Coronary artery (tissue), 2 donors: ENCODE measurements around the gene RNF14.
"Not testable (repeated sequence)": the region's sequence is repeated elsewhere in the genome, so short reads cannot be mapped to it uniquely, and the experiment has no call there.

ENCODE experiments used
- DNase-seq: peaks from one replicate; pipeline ENCODE4 v3.0.0-alpha.2; 2017; ENCODE audit warnings: low spot score
- H3K27ac ChIP-seq, 2 donors: fragments of 200-600 bp; sonication (generic); one replicate each; pipeline ENCODE4 v1.5.1; 2016 to 2019
- H3K4me3 ChIP-seq: fragments of 200-600 bp; sonication (generic); 2 replicates; pipeline ENCODE4 v1.5.1; 2016; ENCODE audit warnings: mild to moderate bottlenecking, moderate library complexity
- CTCF ChIP-seq: fragments of 200-600 bp; sonication (generic); IDR thresholded peaks from one replicate; pipeline ENCODE4 v1.5.1; 2019; ENCODE audit warnings: antibody characterized with exemption

RNF14 gene

GRCh38 chr5:142023836-142024235, 54.9 kb downstream of the RNF14 start:
- Histone ChIP-seq H3K27ac (no peak overlapping the region), H3K4me3 (no peak overlapping the region)
- no peak for DNase-seq
- TF ChIP-seq CTCF = no peak

GRCh38 chr5:142024771-142025304, 55.9 kb downstream of the RNF14 start:
- DNase-seq = peak; percentile 94
- H3K4me3 ChIP-seq = peak overlapping the region; percentile 62
- peak overlapping the region; percentile 73 to 83 for H3K27ac ChIP-seq
- no peak for TF ChIP-seq CTCF

GRCh38 chr5:142025637-142026036, 56.7 kb downstream of the RNF14 start:
- H3K27ac ChIP-seq = peak overlapping the region in 1 of 2 donors; percentile 83
- no peak for TF ChIP-seq CTCF
- no peak for DNase-seq
- peak overlapping the region; percentile 62 for H3K4me3 ChIP-seq

GRCh38 chr5:142032150-142032549, 63.2 kb downstream of the RNF14 start:
- no peak for DNase-seq
- Histone ChIP-seq H3K27ac (no peak overlapping the region), H3K4me3 (no peak overlapping the region)
- TF ChIP-seq CTCF = no peak

GRCh38 chr5:142032747-142033631, 64.1 kb downstream of the RNF14 start:
- no peak for TF ChIP-seq CTCF
- no peak overlapping the region for H3K4me3 ChIP-seq
- H3K27ac ChIP-seq = no peak overlapping the region
- no peak for DNase-seq

- not testable (repeated sequence) for H3K4me3 ChIP-seq, DNase-seq, H3K27ac ChIP-seq
Measured at GRCh38 chr5:142033632-142034567, 65.0 kb downstream of the RNF14 start.

GRCh38 chr5:142034994-142035393, 66.1 kb downstream of the RNF14 start:
- DNase-seq = no peak
- no peak overlapping the region for H3K27ac ChIP-seq
- no peak overlapping the region for H3K4me3 ChIP-seq
- TF ChIP-seq CTCF = no peak
